SW 1271 (cell line): ENCODE measurements around the gene APOL3.
A peak's percentile ranks its signal among the peaks of the same experiment; 100 is the strongest.
"Not testable (repeated sequence)": the region's sequence is repeated elsewhere in the genome, so short reads cannot be mapped to it uniquely, and the experiment has no call there.

Experiments
- DNase-seq, 2 experiments: peaks; one replicate each; lab custom pipeline; 2025; lab: John Stamatoyannopoulos, UW

APOL3 gene

DNA sequence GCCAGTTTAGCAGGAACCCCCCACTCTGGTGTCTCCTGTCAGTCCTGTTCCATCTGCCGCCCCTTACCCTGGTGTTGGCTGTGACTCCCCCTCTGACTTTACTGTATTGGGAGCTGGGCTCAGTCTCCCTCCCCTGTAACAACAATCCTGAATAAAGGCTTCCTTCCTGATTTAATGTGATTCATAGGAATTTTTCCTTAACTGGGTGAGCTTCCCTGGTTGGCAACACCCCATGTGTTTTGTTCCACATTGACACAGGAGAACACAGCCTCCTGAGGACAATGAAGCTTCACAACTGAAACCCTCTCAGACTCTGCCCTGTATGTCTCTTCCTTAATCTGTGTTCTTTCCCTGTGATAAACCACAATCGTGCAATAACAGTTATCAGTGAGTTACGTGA, 32.6 kb upstream of the APOL3 start:
- no peak for DNase-seq

DNA sequence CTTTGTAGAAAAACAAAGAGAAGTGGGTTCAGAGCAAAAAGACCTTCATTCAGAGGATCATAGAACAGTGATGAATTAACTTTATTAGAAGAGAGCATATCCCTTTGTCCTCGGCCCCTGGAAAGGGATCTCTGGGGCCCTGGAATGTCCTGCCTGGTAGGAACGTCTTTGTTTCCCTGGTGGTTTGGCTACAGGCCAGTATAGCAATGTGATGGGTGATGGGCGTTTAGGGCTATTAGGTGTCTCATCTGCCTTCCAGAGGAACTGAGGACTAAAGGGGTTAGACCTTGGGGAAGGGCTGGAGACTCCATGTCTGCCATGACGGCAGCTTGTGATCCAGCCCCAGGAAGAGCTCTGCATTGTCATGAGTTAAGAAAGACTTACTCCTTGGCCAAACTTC, 32.0 kb upstream of the APOL3 start:
- DNase-seq = no peak

DNA sequence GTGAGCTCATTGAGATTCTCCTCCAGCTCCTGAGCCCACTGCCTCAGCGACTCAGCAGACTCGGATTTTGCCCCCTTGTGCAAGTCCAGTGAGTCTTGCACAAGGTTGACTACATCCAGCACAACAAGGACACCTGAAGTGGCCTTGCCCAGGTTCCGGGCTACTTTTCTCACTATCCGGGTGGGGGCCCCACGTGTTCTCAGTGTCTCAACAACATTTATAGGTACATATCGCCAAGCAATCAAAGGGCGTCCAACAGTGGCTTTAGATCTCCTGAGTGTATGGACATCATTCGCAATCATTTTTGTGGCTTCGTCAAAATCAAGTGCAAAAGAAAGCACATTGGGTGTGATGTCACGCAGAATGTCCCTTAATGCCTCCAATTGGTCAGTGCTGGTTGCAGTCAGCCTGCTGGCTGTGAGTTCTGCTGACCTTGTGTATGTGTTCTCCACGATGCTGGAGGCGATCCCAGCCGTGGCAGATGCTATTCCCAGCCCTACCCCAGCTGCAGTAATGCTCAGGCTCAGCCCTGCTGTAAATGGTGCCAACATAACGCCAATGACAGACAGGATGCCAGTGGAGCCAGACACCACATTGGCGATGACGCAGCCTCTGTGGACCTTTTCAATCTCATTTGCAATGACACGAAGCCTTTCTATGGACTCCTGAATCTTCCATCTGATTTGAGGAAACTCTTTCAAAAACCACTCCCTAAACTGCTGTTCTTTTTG, 30.7 kb upstream of the APOL3 start:
- DNase-seq = no peak

DNA sequence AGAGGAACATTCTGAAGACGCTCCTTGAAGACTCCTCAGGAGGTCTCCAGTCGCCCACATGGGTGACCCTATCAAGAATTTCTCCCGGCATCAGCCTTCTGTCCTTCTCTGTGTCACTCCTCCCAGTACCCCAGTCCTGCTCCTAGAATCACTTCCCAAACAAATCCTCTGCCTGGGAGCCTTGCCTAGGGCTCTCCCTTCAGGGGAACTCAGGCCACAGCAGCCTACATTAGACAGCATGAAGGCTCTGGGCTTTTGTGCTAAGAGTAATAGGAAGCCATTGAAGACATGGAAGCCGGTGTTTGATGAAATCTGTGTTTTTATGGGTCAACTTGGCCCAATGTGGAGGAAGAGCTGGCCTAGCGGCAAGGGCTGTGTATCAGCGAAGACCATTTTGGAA, 27.3 kb upstream of the APOL3 start:
- not testable (repeated sequence) for DNase-seq

DNA sequence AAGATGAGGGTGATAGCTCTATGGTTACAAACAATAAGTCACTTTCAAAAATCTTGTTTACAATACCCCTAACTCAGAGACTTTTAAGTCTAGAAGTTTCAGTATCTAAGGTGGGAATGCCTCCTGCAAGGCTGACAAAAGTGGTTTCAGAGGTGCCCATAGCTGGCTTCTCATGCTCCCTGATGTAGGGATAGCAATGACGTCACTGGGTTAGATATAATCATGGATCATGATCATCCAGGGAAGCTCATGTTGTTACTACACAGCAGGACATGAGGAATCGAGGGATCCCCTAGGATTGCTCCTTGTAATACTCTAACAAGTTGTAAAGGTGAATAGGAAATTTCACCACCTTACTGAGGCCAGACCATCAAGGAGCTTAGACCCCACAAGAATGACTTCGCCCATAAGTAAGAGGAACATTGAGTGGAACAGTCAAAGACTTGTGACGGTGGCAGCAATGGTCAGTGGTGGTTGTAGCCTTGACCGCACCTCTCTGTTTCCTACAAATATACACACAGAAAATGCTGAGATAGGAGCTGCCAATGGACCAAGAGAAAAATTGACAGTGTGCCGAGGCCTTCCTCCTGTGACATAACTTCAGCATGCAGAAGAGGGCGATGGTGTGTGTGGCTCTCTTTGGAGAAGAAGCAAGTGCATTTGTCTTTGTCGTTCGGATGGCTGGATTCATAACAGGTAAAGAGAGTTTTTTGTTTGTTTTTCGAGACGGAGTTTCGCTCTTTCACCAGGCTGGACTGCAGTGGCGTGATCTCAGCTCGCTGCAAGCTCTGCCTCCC, 25.5 kb upstream of the APOL3 start:
- DNase-seq = no peak

DNA sequence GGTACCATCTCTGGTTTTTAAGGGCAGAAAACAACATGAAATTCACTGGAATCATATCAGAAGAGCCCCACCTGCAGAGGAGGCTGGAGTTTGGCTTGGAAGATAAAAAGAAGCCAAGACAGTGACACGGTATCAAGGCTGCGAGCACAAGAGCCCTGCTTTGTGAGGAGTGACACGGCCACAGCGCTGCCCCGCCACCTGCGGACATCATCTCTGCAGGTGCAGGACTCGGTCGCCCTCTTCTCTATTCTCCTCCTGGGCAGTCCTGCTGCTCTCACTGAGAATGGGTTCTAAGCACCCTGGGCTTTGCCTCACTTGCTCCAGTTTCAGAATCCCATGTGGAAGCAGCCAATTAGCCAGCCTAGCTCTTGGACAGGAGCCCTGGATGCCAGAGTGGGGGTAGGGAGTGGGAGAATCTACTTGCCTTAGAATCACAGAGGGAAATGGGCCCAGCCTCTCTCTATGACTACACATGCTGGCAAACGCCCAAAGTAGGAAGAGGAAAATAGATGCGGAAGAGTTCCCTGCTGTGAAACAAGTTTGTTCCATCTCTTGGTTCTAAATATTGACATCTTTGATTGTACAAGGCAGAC, 24.0 kb upstream of the APOL3 start:
- DNase-seq = no peak

DNA sequence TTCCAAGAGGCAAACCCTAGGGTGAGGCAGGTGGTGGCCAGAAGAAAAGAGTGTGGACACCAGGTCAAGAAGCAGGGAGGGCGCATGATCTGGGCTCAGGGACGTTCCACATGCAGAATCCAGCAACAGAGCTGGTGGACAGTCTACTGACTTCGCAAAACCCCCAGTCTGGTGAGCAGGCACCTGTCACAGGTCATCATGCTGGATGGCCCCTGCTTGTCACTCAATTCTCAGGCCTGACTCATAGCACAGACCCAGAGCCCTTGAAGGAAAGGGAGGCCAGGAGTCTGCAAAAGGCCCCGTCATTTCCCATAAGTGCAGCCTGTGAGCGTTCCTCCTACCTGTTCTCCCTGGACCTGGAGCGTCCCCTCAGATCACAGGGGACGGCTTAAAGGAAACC, 22.9 kb upstream of the APOL3 start:
- no peak for DNase-seq

DNA sequence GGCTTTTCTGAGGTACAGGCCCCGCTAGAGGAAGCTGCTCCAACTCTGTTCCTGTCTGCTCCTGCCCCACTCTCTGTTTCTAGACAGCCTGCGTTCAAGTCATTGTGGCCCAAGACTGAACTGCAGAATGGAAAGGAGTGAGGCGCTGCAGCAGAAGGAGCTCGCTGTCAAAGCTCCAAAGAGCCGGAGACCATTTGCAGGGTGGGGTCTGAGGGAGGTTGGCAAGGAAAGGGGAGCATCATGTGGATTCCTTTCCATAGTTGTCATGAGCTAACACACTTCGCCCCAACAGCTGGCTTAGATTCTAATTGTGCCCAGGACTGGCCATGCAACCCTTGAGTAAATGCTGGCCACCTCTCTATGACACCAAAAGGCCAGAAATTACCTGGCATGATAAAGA, 22.3 kb upstream of the APOL3 start:
- DNase-seq = no peak

DNA sequence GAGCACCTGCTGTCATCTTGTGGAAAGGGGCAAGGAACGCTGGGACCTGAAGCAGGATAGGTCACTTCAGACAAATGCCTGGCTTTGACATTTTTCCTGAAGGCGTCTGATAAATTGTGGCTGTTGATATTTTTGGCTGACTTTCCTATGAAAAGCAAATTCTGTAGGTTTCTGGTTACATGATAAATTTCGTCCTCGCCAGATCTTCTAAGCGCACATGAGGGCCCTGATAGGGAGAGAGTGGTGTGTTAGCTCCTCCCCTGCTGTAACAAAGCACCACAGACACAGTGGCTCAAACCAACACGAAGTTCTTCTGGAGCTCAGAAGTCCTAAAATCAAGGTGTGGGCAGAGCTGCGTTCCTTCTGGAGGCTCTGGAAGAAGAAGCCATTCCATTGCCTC, 21.5 kb upstream of the APOL3 start:
- DNase-seq = no peak

DNA sequence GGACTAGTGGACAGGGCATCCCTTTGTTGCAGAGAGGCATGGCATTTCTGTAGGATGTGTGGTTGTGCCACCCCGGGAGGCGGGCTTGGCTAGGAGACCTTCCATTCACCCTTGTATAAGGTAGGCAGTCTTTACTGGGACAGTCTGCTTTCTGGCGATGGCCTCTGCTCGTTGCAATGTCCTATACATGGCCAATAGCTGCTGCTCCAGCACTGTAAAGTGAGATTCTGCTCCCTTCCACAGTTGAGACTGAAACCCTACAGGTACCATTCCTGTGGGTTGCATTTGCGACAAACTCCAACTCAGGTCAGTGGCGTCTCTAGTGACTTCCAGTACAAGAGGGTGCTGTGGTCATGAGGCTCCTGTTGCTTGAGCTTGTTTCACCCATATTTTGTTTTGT, 20.4 kb upstream of the APOL3 start:
- no peak for DNase-seq

DNA sequence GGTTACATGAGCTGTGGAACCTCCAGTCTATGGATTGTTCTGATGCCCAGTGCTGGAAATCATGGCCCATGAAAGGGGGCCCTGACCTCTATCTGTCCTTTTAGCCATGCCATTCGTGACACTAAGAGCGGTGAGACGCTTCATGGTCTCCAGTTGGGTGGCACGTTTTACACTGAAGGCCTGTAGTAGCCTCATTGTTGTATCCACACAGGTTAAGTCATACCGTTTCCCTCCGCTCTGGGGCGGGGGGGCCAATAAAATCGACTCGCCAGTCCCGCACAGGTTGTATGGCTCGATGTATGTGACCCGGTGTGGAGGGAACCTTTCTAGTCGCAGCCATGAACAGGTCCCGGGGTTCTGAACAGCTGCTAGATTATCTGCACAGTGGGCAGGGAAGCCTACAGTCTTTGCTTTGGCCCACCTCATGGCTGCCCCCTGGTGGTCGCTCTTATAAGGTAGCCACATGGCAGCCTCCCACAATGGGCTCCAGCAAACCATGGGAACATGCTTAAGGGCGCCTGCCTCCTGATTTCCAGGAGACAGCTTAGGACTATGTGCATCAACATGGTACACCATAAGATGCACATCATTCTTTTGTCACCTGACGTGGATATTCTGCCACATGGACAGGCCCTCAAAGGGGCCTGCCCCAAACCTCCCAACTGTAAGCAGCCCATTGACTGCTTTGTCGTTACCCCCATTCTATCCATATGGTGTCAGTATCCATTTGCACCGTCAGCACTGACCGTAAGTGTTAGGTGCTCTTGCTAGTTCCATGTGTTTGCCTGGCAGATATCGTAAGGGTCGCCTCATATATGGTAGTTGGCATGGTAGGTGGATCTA, 19.7 kb upstream of the APOL3 start:
- DNase-seq = peak in 1 of 2 experiments; percentile 26

DNA sequence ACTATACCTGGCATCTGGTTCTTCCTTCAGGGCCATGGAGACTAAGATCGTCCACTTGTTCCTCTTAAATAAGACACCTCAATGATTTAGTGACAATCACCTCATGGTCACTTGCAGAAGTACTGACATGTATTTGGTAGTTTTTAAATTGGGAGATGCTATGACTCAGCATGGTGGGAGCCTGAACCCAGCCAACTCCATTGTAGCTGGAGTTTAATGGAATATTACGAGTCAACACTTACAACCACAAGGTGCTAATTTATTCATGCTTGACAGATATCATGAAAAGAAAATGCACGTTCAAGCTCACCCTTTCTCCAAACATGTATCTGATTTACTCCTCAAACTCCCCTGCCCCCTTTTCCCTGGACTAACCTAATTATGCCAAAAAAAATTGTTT, 16.6 kb upstream of the APOL3 start:
- DNase-seq = no peak

DNA sequence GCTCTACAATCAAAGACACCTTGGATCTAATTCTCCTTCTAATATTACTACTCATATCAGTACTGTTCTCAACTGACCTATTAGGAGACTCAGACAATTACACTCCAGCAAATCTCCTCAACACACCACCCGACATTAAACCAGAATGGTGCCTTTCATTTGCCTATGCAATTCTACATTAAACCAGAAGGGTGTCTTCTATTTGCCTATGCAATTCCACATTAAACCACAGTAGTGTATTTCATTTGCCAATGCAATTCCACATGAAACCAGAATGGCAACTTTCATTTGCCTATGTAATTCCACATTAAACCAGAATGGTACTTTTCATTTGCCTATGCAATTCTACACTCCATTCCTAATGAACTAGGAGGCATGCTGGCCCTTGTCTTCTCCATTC, 15.3 kb upstream of the APOL3 start:
- DNase-seq = no peak

DNA sequence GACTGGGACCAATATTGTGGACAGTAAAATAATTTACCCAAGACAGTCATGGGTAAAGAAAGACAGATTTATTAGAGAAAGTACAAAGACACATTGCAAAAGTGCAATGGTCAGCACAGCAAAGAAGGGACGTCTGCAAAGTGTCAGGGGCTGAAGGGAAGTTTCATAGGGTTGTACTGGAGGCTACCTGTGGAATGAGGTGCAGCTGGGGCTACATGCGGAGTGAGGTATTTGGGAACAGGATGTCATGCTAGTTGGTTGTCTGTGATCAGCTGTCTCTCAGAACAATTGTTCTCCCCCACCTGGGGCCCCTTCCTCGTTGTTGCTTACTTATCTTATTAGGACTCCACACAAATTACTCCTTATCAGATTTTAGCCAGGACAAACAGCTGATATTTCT, 11.4 kb upstream of the APOL3 start:
- no peak for DNase-seq

DNA sequence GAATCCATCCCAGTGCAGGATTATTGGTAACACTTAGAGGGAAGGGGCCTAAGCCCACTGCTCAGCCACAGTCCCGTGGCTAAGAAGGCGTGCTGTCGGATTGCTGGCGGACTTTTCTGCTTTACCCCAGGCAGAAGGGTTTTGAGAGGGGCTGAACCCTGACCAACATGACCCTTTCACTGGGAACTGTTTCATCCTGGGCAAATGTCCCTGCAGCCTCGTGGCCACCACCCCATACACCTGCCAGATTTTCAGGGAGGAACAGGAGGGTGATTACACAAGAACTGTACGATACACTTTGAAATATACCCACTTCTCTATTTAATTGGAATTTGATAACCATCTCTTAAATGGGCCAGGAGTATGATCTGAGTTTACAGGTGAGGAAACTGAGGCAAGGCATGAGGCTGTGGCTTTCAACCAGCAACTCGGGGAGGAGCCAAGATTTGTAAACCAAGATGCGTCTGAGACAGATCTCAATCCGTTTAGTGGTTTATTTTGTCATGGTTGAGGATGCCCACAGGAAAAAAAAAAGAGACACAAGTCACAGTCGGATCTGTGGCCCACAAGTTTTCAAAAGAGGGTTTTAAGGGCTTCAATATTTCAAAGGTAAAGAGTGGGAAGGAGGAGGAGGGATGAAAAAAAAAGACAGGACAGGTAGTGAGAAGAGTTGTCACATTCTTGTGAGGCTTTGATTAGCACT, 6.1 kb upstream of the APOL3 start:
- DNase-seq = no peak

DNA sequence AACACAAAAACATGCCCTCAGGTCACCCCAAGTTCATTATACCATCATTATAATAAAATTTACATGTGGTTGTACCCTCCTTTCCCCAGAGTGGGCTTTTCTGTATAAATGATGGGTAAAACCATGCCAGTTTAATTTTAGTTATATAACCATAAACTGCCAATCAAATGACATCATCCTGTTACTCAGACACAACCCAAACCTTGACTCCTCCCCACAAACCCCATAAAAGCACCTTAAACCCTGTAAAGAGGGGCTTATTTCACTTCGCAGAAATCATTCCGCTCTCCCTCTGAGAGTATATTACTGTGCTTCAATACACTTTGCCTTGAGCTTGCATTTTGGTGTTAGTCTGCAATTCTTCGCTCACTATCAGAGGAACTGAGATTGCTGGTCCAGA, 5.5 kb upstream of the APOL3 start:
- no peak for DNase-seq

DNA sequence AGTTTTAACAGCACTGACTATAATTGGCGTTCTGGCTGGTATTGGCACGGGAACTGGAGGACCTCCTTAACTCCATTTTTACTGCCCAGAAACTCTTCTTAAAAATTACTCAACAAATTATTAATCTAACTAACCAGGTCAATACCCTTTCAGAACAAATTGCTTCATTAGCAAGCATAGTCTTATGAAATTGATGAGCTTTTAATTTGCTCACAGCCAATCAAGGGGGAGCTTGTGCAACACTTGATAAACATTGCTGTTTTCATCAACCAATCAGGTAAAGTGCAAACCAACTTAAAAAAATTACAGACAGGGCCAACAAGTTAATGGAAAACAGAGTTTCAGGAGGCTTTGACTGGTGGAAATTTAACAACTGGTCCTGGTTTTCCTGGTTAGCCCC, 4.6 kb upstream of the APOL3 start:
- DNase-seq = no peak

DNA sequence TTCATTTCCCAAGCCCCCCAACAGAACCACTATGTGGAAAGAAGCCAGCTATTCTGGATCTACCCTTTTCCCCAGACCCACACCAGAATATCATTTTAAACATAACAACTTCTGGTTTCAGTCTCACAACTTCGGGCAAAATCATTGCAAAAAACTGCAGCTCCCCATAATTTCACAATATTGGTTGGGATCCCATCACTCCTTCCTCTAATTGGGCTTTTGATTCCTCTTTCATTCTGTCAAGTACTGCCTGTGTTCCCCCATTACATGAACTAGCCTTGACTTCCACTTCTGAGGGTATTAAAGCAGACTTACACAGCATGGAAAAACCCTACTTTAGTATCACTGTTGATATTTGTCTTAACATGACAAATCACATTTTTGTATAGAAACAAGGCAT, 4.1 kb upstream of the APOL3 start:
- no peak for DNase-seq

DNA sequence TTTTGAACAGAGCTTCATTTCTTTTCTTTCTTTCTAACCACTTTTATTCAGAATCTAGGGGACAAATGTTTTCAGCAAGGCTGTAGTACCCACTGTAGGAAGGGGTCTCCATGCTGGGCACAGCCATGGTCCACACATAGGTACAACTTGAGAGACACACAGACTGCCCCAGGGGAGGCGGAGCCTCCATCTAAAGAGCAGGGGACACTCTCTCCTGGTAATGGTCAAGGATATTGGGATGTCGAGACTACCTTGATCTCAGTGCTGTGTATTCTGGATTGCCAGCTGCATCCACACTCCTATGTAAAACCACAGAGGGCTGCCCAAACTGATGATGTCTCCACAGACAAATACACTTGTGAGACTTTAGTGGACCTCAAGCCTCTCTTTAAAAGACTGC, 2.9 kb upstream of the APOL3 start:
- DNase-seq = no peak

DNA sequence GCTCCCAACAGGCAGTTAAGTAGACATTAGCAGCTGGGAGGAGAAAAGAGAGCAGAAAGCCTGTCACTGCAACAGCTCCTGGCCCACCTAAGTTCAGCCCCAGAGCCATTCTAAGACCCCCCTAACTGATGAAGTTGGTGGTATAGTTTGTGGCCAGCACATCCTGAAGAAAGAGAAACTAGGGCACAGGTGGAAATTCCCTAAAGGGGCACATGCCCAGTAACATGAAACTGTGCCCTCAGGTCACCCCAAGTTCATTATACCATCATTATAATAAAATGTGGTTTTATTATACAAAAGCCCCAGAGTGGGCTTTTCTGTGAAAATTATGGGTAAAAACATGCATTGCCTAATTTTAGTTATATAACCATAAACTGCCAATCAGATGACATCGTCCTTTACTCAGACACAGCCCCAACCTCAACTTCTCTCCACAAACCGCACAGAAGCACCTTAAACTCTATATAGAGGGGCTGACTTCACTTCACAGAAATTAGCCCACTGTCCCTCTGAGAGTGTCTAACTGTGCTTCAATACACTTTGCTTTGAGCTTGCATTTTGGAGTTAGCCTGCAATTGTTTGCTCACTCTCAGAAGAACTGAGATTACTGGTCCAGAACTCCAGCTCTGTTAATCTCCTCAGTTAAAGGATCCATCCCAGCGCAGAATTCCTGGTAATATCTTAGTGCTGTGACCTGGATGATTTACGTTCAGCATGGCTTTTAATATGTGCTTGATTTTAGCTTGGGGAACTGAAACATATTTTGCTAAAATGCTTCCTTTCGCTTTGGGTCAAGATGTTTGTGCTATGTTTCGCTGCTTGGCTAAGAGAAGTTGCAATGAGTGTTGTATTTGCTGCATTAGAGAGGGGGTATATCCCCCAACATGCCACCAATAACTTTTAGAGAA, 1.8 kb upstream of the APOL3 start:
- DNase-seq = no peak

DNA sequence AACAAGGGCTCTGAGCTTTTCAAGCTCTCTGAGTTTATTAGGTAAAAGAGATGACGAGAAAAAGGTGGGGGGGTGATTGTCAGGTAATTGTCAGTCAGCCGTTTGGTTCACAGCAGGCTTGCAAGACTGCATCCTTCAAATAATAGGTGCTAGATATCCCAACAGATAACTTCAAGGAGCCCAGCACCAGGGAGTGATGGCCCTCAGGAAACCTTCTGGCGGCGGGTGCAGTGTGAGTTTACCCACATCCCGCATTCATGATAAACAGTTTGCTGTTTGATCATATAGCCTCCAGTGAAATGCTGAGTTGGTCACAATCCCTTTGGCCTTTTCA, 1.2 kb upstream of the APOL3 start:
- DNase-seq = not testable (repeated sequence)
